GM19468 (cell line): ENCODE results near the gene CPNE4.

Experiments used
- ATAC-seq: cut with Tn5 transposase; IDR thresholded peaks from one replicate; pipeline ENCODE4 v1.9.1; 2021; ENCODE audit warnings: mild to moderate bottlenecking, moderate library complexity, moderate number of reproducible peaks; ENCODE audit not compliant: unreplicated experiment; ENCODE audit errors: extremely low read depth

CPNE4 gene

GRCh38 chr3:131807822-131808221, 227.0 kb downstream of the CPNE4 start:
- peak; percentile 51 for ATAC-seq

GRCh38 chr3:131806736-131807135, 228.1 kb downstream of the CPNE4 start:
- ATAC-seq: no peak

GRCh38 chr3:131804565-131805133, 230.2 kb downstream of the CPNE4 start:
- no peak for ATAC-seq

- no peak for ATAC-seq
Observed at GRCh38 chr3:131803113-131803512, 231.7 kb downstream of the CPNE4 start.

GRCh38 chr3:131802029-131802428, 232.8 kb downstream of the CPNE4 start:
- no peak for ATAC-seq

GRCh38 chr3:131801566-131801965, 233.2 kb downstream of the CPNE4 start:
- no peak for ATAC-seq

DNA sequence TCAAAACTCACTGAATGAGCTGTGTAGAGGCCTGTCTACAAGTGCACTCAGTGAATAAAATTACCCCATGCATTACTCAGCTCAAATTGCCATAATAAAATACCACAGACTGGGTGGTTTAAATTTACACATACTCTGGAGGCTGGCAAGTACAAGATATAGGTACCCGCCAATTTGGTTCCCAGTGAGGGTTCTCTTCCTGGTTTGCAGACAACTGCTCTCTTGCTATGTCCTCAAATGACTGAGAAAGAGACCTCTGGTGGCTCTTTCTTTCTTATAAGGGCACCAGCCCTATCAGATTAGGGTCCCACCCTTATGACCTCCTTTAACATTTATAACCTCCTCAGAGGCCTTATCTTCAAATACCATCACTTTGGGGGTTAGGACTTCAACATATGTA, 237.0 kb downstream of the CPNE4 start:
- no peak for ATAC-seq

GRCh38 chr3:131796558-131797198, 238.1 kb downstream of the CPNE4 start:
- no peak for ATAC-seq

- ATAC-seq: no peak
Observed at GRCh38 chr3:131796111-131796510, 238.7 kb downstream of the CPNE4 start.

GRCh38 chr3:131795390-131796090, 239.3 kb downstream of the CPNE4 start:
- ATAC-seq: no peak

- ATAC-seq: peak; percentile 47
Observed at GRCh38 chr3:131794766-131795388, 239.9 kb downstream of the CPNE4 start.

- ATAC-seq: no peak
Observed at GRCh38 chr3:131793870-131794269, 240.9 kb downstream of the CPNE4 start.

GRCh38 chr3:131789188-131789587, 245.6 kb downstream of the CPNE4 start:
- ATAC-seq: no peak

DNA sequence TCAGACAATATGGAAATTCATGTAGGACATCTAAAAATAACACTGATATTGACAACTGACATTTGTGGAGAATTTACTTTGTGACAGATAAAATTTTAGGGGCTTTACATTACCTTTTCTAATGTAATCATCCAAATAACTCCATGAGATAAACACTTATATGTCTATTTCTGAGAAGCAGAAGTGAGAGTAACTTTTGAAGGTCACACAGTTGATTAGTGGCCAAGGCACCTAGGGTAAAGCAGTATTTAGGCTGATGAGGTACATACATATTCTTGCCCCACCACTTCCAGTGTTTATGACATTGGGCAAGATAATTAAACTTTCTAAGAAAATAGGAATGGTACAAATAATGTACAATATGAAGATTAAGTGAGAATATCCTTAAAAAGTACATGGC, 248.4 kb downstream of the CPNE4 start:
- ATAC-seq: no peak

- ATAC-seq: no peak
Observed at GRCh38 chr3:131782751-131783150, 252.1 kb downstream of the CPNE4 start.

DNA sequence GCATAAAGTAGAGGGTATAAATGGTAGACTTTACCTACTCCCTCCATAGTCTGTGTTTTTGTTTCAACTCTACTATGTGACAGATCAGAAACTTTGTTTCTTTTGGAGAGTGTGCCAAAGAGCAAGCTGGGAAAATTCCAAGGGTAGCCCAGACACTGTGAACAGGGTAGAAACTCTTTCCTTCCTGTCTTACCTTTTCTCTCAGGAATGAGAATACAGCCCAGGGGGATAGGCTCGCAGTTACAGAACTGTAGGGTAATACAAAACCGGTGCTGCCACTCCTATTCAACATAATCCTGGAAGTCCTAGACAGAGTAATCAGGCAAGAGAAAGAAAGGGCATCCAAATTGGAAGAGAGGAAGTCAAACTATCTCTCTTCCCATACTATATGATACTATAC, 256.3 kb downstream of the CPNE4 start:
- ATAC-seq: no peak

DNA sequence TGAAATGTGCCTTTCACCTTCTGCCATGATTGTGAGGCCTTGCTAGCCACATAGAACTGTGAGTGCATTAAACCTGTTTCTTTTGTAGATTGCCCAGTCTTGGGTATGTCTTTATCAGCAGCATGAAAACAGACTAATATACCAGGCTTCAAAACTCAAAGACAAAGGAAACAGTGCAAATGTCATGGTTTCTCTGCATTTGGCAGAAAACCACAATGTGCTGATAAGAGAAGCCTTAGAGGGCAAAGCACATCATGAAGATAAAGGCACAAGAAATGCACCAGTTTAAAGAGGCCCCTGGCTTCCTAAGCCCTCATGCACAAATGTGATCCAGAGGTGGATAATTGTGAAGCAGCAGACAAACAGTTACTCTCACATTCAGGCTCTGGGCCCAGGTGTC, 259.2 kb downstream of the CPNE4 start:
- ATAC-seq: no peak

DNA sequence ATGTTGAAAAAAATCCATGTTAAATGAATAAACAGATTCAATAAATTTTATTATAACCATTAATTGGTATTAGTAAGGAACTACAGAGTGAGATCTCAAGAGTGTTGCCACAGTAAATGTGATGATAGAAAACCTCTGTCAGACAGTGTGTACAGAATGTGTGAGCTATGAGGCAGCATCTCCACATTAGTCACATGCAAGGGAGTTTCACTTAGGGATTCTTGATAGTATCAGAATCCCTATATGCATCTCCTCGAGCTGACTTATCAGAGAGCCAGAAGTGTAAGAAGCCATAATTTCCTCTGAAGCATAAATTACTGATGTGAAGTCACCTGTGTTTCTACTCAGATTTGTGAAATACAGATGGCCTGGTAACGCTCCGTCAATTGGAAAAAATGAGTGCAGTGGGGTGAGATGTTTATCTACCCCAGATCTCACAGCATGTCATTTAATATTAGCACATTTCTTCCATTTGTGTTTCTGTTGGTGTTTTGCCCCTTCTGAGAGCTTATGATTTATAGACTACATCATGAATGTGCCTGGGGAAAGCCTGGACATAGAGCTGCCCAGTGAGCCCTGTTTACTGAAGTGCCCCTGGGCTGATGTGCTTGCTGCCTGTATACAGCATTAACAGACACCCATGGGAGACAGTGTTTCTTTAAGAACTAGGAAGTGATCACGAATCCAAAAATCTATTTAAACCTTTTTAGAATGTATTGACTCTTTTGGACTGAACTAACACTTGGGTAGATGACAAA, 262.4 kb downstream of the CPNE4 start:
- ATAC-seq: no peak

GRCh38 chr3:131762981-131763564, 271.7 kb downstream of the CPNE4 start:
- ATAC-seq: no peak

- no peak for ATAC-seq
Observed at GRCh38 chr3:131756405-131756804, 278.4 kb downstream of the CPNE4 start.
